CD4-positive, alpha-beta T cell (primary cell): ENCODE measurements around the gene P3R3URF. TPM values are rescaled to one million over a fixed set of nuclear protein-coding genes. Genes with fewer than 3 reads are reported as not detected.

ENCODE experiments used
- ATAC-seq: fragments of 200-7000 bp; cut with Tn5 transposase; one replicate; pipeline ENCODE4 v1.10.0; 2022; ENCODE audit warnings: mild to moderate bottlenecking; ENCODE audit not compliant: poor library complexity
- CTCF ChIA-PET: fragments of 350-600 bp; sonication (Branson Sonifier 250); formaldehyde crosslinking; loops from one replicate; lab custom pipeline; 2021; ENCODE audit warnings: antibody characterized with exemption, inconsistent platforms; lab: Charles Lee
- POLR2A ChIA-PET: fragments of 350-600 bp; sonication (Branson Sonifier 250); formaldehyde crosslinking; loops from one replicate; lab custom pipeline; 2021; ENCODE audit warnings: antibody characterized with exemption, inconsistent platforms; lab: Charles Lee
- DNase-seq, 14 experiments: peaks; one replicate each; pipeline ENCODE4 v3.0.0-alpha.2; 2013 to 2020; ENCODE audit warnings: mixed read lengths in 2 of 14
- H3K27ac ChIP-seq, 2 donors: one replicate each; pipeline versions ENCODE4 v1.5.1 to v1.7.0; 2013; ENCODE audit warnings: low read length in 2 of 2, low read depth in 1 of 2, mild to moderate bottlenecking in 1 of 2
- H3K27me3 ChIP-seq, 2 experiments: 1 replicate in 1 of 2; 2 replicates in 1 of 2; pipeline versions ENCODE4 v1.6.1 to v1.7.0; 2013; ENCODE audit warnings: low read length in 2 of 2, control low read depth in 1 of 2, mild to moderate bottlenecking in 1 of 2, moderate library complexity in 1 of 2; ENCODE audit not compliant: insufficient read depth in 2 of 2, control insufficient read depth in 1 of 2
- H3K36me3 ChIP-seq: one replicate; pipeline ENCODE4 v1.6.1; 2013; ENCODE audit warnings: low read length, control low read depth; ENCODE audit not compliant: insufficient read depth
- H3K4me1 ChIP-seq: one replicate; pipeline ENCODE4 v1.6.1; 2013; ENCODE audit warnings: low read length, control low read depth; ENCODE audit not compliant: insufficient read depth
- H3K4me3 ChIP-seq: one replicate; pipeline ENCODE4 v1.5.1; 2013; ENCODE audit warnings: mild to moderate bottlenecking, low read length, moderate library complexity
- H3K9me3 ChIP-seq, 2 experiments: 1 replicate in 1 of 2; 2 replicates in 1 of 2; pipeline versions ENCODE4 v1.6.1 to v1.7.0; 2013; ENCODE audit warnings: low read length in 2 of 2, mild to moderate bottlenecking in 2 of 2, control low read depth in 1 of 2, moderate library complexity in 1 of 2; ENCODE audit not compliant: control insufficient read depth in 1 of 2, insufficient read depth in 1 of 2
- H3K27ac Mint-ChIP-seq: one replicate; pipeline ENCODE4 v1.8.0; 2020; ENCODE audit warnings: mixed read lengths
- H3K27me3 Mint-ChIP-seq: one replicate; pipeline ENCODE4 v1.8.0; 2021; ENCODE audit warnings: mixed read lengths
- H3K36me3 Mint-ChIP-seq: one replicate; pipeline ENCODE4 v1.8.0; 2021; ENCODE audit warnings: low read depth, mixed read lengths
- H3K4me1 Mint-ChIP-seq: one replicate; pipeline ENCODE4 v1.8.0; 2021; ENCODE audit warnings: low read depth, mixed read lengths
- H3K4me3 Mint-ChIP-seq: one replicate; pipeline ENCODE4 v1.8.0; 2020; ENCODE audit warnings: mild to moderate bottlenecking, mixed read lengths
- H3K9me3 Mint-ChIP-seq: one replicate; pipeline ENCODE4 v1.8.0; 2020; ENCODE audit warnings: mixed read lengths
- CTCF ChIP-seq: fragments of 200-600 bp; IDR thresholded peaks from one replicate; pipeline ENCODE4 v1.8.0; 2022; ENCODE audit warnings: antibody characterized with exemption, mild to moderate bottlenecking
- intact Hi-C, 2 experiments: fragments of 100-400 bp; cut with DNase I in 1 of 2; cut with micrococcal nuclease in 1 of 2; formaldehyde crosslinking; loops; one replicate each; pipeline versions ENCODE4 v1.15.1 to v1.9.0; 2023 to 2025; cut with DNase I, micrococcal nuclease
- total RNA-seq, 174 experiments: library from RNA in 2 of 174; stranded (reverse) in 2 of 174; gene quantifications; one replicate each; pipeline ENCODE4 v1.2.3 and lab custom pipeline; 2021 to 2026

P3R3URF gene
- total RNA-seq, 2 experiments from 2014 or later, result not detected

DNA sequence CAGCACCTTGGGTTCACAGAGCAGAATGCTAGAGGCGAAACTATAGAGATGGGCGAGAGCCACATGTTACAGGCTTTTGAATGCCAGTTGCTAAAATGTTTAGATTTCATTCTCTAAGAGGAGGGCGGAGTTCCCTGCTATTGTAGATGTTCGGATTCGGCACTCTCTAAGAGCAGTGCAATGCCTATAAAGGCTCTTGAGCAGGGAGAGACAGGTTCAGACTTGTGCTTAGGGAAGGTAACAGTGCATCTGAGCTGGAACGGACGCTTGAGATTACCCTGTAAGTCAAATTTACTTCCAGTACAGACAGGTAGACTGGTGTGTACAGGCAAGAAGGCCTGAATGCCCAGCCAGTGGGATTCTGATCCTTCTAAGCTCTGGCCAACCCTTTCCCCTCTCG is 42.2 kb upstream of the P3R3URF start:
- Mint-ChIP-seq H3K27me3 (no peaks in the 10 kb centered on the region), H3K9me3 (no peaks in the 10 kb centered on the region), H3K4me3 (no peak overlapping the region), H3K27ac (no peak overlapping the region), H3K36me3 (no peaks in the 10 kb centered on the region), H3K4me1 (no peaks in the 10 kb centered on the region)
- H3K4me1 ChIP-seq, result no peaks in the 10 kb centered on the region
- DNase-seq (no peak), ATAC-seq (no peak)
- H3K4me3 ChIP-seq, result no peak overlapping the region
- POLR2A ChIA-PET, result no interaction called here
- H3K27ac ChIP-seq, result no peak overlapping the region
- H3K27me3 ChIP-seq, result no peaks in the 10 kb centered on the region
- no peak for TF ChIP-seq CTCF
- no peaks in the 10 kb centered on the region for H3K9me3 ChIP-seq
- intact Hi-C loops, result no loop called here
- CTCF ChIA-PET, result no interaction called here
- no peaks in the 10 kb centered on the region for H3K36me3 ChIP-seq

DNA sequence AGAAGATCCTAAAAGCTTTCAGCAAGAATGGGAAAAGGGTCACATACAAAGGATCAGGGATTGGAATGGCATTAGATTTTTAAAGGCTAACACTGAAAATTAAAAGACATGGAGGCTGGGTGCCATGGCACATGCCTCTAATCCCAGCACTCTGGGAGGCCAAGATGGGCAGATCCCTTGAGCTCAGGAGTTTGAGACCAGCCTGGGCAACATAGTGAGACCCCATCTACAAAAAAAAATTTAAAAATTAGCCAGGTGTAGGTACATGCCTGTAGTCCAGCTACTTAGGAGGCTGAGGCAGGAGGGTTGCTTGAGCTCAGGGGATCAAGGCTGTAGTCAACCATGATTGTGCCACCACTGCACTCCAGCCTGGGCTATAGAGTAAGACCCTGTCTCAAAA is 39.2 kb upstream of the P3R3URF start:
- no peaks in the 10 kb centered on the region for H3K9me3 ChIP-seq
- H3K9me3 Mint-ChIP-seq, result no peaks in the 10 kb centered on the region
- no peaks in the 10 kb centered on the region for H3K27me3 Mint-ChIP-seq
- ATAC-seq (no peak), DNase-seq (no peak)
- no peak overlapping the region for H3K27ac Mint-ChIP-seq
- H3K27ac ChIP-seq, result no peak overlapping the region
- TF ChIP-seq CTCF, result no peak
- ChIA-PET CTCF (no interaction called here), POLR2A (no interaction called here)
- no peaks in the 10 kb centered on the region for H3K4me1 ChIP-seq
- H3K36me3 Mint-ChIP-seq, result no peaks in the 10 kb centered on the region
- H3K4me1 Mint-ChIP-seq, result no peaks in the 10 kb centered on the region
- no peaks in the 10 kb centered on the region for H3K36me3 ChIP-seq
- no peak overlapping the region for H3K4me3 ChIP-seq
- H3K4me3 Mint-ChIP-seq, result no peak overlapping the region
- intact Hi-C loops, result no loop called here
- no peaks in the 10 kb centered on the region for H3K27me3 ChIP-seq

- no peaks in the 10 kb centered on the region for H3K36me3 Mint-ChIP-seq
- Histone ChIP-seq H3K9me3 (no peaks in the 10 kb centered on the region), H3K36me3 (no peaks in the 10 kb centered on the region), H3K27ac (no peak overlapping the region), H3K4me1 (no peaks in the 10 kb centered on the region), H3K27me3 (no peaks in the 10 kb centered on the region), H3K4me3 (no peak overlapping the region)
- no peak overlapping the region for H3K27ac Mint-ChIP-seq
- TF ChIP-seq CTCF, result no peak
- H3K27me3 Mint-ChIP-seq, result no peaks in the 10 kb centered on the region
- no peak for ATAC-seq
- intact Hi-C loops, result no loop called here
- ChIA-PET CTCF (interaction anchor here (2.0 kb wide), 1 partner anchor 12 kb away, joined by 6 read pairs; no protein-coding TSS in a partner anchor), POLR2A (no interaction called here)
- no peak for DNase-seq
- no peak overlapping the region for H3K4me3 Mint-ChIP-seq
- H3K9me3 Mint-ChIP-seq, result no peaks in the 10 kb centered on the region
- no peaks in the 10 kb centered on the region for H3K4me1 Mint-ChIP-seq
These were observed 34.8 kb upstream of the P3R3URF start for GRCh38 chr1:46211051-46211450.
